HuH-7.5 (cell line): ENCODE data around the gene IL17RB.

ENCODE experiments used
- DNase-seq: peaks from one replicate; pipeline ENCODE4 v3.0.0; 2011; ENCODE audit warnings: low spot score

IL17RB gene

GRCh38 chr3:53860196-53860595 lies 13.8 kb downstream of the IL17RB start:
- DNase-seq, result no peak

GRCh38 chr3:53862241-53862640 lies 15.9 kb downstream of the IL17RB start:
- no peak for DNase-seq

DNA sequence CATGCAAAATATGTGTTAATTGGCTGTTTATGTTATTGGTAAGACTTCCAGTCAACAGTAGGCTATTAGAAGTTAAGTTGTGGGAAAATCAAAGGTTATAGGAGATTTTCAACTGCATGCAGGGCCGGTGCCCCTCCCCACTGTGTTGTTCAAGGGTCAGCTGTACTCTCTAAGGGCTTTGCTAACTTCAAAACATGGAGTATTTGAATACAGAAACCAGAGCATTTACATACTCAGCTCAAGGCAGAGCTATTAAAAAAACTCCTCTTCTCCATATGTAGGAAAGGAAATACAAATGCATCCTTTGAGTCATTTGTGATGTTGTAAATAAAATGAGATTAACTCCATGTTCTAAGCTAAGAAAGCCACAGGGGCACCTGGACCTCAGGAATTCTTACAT lies 16.8 kb downstream of the IL17RB start:
- DNase-seq, result no peak

GRCh38 chr3:53865732-53866499 lies 19.5 kb downstream of the IL17RB start:
- DNase-seq, result no peak

DNA sequence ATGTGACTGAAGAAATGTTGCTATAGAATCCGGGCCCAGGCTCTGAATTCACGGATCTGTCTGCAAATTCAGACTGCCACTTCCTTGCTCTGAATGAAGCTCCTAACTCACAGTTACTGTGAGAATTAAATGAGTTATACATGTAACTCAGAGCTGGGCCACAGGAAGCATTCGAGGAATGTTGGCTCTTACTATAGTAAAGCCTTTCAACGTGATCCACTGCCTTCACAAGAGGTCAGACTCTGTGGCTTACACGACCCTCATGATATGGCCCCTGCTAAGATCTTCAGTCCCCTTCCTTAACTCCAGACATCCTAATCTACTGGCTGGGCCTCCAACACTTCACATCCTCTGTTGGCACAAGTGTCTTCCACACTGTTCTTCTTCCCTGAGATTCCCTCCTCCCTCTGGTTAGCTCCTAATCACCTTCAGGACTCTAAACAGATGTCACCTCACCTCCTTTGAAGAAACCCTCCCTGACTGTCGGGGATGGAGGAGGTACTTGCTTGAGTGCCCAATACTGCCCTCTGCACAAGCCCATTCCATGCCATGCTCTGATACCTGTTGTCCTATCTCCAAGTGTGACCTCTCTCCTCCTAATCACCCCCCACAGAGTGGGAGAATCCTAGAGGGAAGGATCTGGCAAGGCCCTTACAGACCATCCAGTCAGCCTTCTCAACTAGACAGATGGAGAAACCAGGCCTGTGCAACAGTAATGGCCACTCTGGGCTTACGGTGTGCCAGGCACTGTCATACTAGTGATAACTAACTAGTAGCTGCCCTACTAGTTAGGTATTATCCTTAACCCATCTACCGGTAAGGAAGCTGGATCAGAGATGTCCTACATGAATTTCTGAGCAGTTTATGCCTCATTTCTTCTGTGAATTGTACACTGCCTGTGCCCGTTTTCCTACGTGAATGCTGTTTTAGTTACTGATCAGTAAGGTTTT lies 34.3 kb downstream of the IL17RB start:
- DNase-seq, result no peak

GRCh38 chr3:53881691-53882593 lies 35.6 kb downstream of the IL17RB start, which contains the start of gene ACTR8:
TSS of gene ACTR8 (minus strand) at chr3:53882152. CDS start at chr3:53882101, 51 bp downstream.
- peak; percentile 36 for DNase-seq

- DNase-seq, result no peak
These were observed 36.6 kb downstream of the IL17RB start for GRCh38 chr3:53883008-53883407.

DNA sequence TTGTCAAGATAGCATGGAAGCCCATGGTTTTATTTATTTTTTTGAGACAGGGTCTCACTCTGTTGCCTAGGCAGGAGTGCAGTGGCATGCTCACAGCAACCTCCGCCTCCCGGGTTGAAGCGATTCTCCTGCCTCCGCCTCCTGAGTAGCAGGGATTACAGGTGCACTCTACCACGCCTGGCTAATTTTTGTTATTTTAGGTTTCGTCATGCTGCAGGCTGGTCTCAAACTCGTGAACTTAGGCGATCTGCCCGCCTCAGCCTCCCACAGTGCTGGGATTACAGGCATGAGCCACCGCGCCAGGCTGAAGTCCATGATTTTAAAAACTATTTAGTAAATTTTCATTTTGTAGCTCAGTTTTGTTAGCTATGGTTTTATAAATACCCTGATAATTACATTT lies 38.3 kb downstream of the IL17RB start:
- no peak for DNase-seq

DNA sequence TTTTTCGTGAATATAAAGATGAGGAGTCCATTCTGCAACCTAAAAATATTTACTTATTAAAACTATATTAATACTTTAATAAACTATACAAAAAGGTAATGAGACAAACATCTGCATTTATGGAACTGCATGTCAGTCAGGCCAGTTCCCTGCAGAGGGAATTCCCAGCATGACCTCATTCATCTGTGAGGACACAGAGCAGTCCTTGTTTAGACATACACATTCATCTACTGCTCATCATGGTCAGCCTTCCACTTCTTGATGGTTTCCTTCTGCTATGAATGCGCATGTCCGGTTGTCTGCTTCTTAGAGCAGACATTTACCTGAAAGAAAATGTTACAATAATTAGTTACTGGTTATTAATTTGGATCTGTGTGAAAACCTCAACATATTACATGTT lies 38.9 kb downstream of the IL17RB start:
- no peak for DNase-seq

DNA sequence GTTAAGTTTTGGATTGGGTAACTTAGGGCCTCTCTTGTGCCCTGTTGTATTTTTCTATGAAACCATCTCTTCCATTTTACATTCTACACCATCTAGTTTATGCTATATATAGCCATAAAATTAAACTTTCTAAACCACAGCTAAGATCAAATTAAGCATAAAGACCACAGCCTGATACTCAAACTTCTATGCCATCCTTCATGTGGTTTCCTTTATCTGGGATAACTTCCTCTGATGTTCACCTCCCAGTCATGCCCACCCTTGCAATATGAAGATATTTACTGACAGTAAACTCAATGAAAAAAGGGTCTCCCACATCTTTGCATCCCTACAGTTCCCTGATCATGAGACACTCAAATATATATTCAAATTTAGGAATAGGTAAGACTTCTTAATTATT lies 41.1 kb downstream of the IL17RB start:
- no peak for DNase-seq

GRCh38 chr3:53888232-53888631 lies 41.9 kb downstream of the IL17RB start:
- no peak for DNase-seq

DNA sequence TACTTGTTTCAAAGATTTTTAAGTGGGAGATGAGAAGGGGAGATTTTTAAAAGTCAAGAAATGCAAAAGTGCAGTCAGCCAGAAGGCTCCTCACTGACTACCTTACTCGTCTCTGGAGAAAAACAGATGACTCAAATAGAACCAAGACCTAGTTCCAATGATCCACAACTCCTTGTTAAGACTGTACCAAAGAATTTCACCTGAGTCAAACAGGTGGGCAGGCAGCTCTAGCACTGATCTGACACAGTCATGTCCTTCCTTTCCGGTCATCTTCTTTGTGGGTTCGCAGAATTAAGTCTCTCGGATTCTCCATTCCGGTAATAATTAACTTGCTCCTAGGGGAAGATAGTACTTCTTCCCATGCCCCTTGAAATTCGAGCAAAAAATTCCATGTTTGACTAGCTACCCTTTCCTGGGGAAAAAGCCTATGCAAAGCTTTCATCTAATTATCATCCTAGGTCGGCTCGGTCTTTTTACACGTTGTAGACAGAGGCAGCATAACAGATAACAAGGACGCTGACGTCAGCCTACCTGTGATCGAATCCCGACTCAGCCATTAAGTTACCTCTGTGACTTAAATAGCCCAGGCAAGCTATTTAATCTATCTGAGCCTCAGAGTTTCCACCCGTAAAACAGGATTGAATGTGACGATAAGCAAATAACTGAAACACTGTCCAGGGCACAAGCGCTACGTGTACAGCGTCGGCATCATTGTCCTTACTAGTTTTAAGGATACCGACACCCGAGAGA lies 44.5 kb downstream of the IL17RB start:
- DNase-seq, result no peak

GRCh38 chr3:53891497-53892285 lies 45.3 kb downstream of the IL17RB start, which contains the start of gene SELENOK:
TSS of gene SELENOK (minus strand) at chr3:53891859.
- peak; percentile 49 for DNase-seq

- no peak for DNase-seq
These were observed 45.9 kb downstream of the IL17RB start for GRCh38 chr3:53892286-53892637.

DNA sequence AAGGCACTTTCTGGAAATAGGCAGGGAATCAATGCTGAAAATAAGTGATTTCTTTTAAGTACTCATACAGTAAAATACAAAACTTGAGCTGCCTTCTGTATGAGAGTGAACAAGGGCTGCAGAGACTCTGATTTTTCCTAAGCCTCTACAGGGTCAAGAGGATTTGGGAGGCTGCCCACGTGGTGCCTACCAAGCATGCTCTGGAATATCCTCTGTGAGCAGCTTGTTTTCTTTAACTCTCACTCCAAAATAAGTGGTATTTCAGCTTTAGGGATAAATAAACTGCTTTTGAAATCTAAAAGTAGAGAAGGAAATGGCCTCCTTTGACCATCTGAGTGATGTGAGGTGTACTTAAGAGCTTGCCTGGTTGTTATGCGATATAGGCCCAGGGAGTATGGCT lies 53.4 kb downstream of the IL17RB start:
- DNase-seq, result no peak

DNA sequence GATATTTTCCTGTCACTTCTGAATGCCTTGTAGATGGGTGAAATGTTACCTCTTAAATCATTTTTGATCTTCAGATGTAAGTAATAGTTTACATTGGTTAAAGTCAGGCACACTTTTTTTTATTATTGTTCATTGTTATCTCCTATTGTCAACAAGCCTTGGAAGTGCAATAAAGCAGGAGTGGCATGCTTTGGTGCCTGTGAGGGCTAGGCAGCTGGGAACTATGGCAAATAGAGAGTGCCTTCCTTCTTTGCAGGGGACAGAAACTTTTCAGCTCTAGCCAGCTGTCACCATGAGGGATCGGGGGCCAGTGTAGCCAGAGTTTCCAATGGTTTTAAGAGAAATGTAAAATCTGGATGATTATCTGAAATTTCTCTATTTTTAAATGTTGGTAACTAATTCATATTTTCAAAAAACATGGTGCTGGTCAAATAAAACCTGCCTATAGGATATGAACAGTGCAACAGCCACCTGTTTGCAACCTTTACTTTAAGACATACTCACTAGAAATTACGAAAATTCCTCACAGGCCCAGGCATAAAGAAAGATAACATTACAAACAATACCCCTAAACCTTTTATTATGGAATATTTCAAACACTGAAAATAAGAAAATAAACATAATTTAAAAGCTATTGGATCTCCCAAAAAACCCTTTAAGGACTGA lies 54.4 kb downstream of the IL17RB start:
- no peak for DNase-seq

DNA sequence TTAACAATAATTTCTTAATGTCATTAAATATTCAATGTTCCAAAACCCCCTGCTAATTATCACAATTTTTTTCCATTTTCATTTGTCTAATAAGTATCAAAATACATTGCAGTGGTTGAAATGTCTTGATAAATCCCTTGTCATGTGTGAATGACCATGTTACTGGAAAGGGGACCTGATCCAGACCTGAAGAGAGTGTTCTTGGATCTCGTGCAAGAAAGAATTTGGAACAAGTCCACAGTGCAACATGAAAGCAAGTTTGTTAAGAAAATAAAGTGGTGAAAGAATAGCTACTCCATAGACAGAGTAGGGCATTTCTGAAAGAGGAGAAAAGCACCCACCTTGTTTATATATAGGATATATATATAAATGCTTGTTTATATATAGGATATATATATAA lies 55.7 kb downstream of the IL17RB start:
- no peak for DNase-seq

- DNase-seq, result no peak
These were observed 56.3 kb downstream of the IL17RB start for GRCh38 chr3:53902711-53903110.

- no peak for DNase-seq
These were observed 67.0 kb downstream of the IL17RB start for GRCh38 chr3:53913401-53913800.
